Activated T-helper 1 cell treated with anti-CD3 and anti-CD28 coated beads, Interleukin-12 subunit alpha, Interleukin-12 subunit beta, Interleukin-2, Interleukin-4 antibody, amounts not matched to agents 30 ng/mL and 10 ng/mL and 1 ng/mL, durations not matched to agents 14 hours and 24 hours and 36 hours (primary cell): ENCODE measurements around the gene CCDC66. TPM values are rescaled to one million over a fixed set of nuclear protein-coding genes. Genes with fewer than 3 reads are reported as not detected.
"Not testable (repeated sequence)": the region's sequence is repeated elsewhere in the genome, so short reads cannot be mapped to it uniquely, and the experiment has no call there.

Experiments used
- DNase-seq: peaks from one replicate; pipeline ENCODE4 v3.0.0; 2021; ENCODE audit warnings: low spot score
- H3K27ac Mint-ChIP-seq: one replicate; pipeline ENCODE4 v1.8.0; 2021; ENCODE audit warnings: mild to moderate bottlenecking, mixed read lengths
- H3K27me3 Mint-ChIP-seq: one replicate; pipeline ENCODE4 v1.8.0; 2022; ENCODE audit warnings: mild to moderate bottlenecking, moderate library complexity, mixed read lengths; ENCODE audit not compliant: insufficient read depth
- H3K36me3 Mint-ChIP-seq: one replicate; pipeline ENCODE4 v1.8.0; 2021; ENCODE audit warnings: low read depth, mixed read lengths
- H3K4me1 Mint-ChIP-seq: one replicate; pipeline ENCODE4 v1.8.0; 2021; ENCODE audit warnings: low read depth, mixed read lengths
- H3K4me3 Mint-ChIP-seq: one replicate; pipeline ENCODE4 v1.8.0; 2021; ENCODE audit warnings: mild to moderate bottlenecking, moderate library complexity, mixed read lengths
- H3K9me3 Mint-ChIP-seq: one replicate; pipeline ENCODE4 v1.8.0; 2021; ENCODE audit warnings: mixed read lengths
- intact Hi-C: fragments of 100-400 bp; cut with micrococcal nuclease; formaldehyde crosslinking; loops from one replicate; pipeline ENCODE4 v1.15.1; 2024
- total RNA-seq: library from RNA; stranded (reverse); gene quantifications from 2 replicates; pipeline ENCODE4 v1.2.3, GENCODE V29; 2022

CCDC66 gene
- total RNA-seq, result 37.7 and 40.4 TPM in 2 replicates

DNA sequence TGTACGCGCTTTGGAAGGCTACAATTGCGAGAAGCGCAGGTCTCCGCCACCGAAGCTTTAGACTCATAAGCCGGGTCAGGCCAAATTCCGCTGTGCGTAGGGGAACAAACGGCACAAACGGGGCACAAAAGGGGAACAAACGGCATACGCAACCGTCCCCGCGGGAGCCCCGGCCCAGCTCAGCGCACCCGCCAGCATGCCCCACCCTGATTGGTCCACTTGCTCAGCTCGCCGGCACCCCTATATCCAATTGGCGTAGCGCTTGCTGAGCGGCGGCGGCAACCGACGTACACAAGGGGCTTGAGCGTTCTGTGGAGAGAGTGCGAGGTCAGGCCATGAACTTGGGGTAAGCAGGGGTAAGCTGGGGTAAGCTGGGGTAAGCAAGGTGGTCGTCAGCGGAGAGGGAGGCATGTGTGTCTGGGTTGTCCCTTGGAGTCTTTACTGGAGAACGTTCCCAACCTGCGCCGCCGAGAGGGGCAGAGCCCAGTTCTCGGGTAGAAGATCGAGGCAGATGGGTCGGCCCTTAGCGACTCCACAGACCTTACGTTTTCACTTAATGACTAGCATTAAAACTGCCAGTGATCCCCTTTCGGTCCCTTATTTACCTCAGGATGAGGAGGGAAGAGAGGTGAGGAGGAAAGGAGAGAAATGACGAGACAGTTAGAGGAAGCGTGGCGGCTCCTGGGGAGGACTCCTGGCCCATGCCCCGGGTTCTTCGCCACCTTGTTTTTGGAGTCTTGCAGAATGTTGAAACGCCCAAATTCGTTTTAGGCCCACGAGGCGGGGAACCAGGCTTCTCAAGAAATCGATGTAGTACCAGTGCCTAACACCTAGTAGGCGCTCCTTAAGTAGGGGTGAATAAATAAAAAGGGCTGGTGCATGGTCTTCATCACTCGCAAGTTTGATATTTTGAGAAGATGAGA, at the start of gene CCDC66:
Gene CCDC66, plus strand, starts transcription at position 268 of the 923 bp plus-strand sequence. Its CDS starts 68 bp downstream, at position 336.
- peak within 1 kb of the TSS; percentile 99 for H3K27ac Mint-ChIP-seq
- H3K9me3 Mint-ChIP-seq, result peaks cover 5% of the 10 kb centered on the region
- peaks cover 23% of the 10 kb centered on the region for H3K27me3 Mint-ChIP-seq
- H3K4me1 Mint-ChIP-seq, result peaks cover 38% of the 10 kb centered on the region
- DNase-seq, result peak; percentile 90
- intact Hi-C loops, result loop anchor here (1.0 to 10.0 kb wide), 10 partner anchors 52 to 999 kb away; partner anchors contain the start of genes ARHGEF3 and PDE12
- H3K36me3 Mint-ChIP-seq, result peaks cover 13% of the 10 kb centered on the region
- peak within 1 kb of the TSS; percentile 97 for H3K4me3 Mint-ChIP-seq

DNA sequence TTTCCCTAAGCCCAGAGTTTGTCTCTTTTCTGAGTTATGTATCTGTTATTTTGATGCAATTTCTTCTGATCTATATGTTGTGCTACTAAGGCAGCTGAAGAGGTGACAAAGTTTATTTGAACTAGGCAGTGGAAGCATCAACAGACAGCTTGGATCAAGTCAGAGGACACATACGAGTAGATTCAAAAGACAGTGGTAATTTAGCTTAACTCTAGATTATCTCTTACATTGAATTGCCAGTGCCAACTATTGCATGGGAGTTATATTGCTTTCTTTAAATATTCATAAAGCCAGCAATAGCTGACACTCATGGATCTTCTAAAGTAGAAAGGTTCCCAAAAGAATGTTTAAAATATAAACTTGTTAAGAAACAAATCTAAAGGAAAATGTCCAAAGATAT, 37.3 kb upstream of the CCDC66 start:
- H3K36me3 Mint-ChIP-seq, result no peaks in the 10 kb centered on the region

DNA sequence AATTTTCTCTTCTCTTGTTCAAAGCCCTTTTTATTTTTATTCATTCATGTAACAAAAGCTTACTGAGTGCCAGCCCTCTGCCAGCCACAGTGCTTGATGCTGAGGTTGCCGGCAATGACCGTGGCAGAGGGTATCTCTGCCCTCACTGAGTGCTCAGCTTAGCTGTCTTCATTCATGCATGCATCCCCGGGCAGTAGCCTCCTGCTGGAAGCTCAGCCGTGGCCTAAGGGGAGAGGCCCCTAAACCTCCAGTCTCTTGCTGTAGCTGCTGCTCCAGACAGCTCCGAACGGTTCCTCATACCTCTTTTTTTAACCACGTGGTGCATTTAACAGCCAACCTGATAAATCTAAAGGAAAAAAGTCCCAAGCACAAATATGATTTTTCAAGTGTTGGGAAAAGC, 34.6 kb upstream of the CCDC66 start:
- H3K4me1 Mint-ChIP-seq, result no peaks in the 10 kb centered on the region
- peaks cover 17% of the 10 kb centered on the region for H3K27me3 Mint-ChIP-seq
- no peaks in the 10 kb centered on the region for H3K9me3 Mint-ChIP-seq
- H3K27ac Mint-ChIP-seq, result no peak overlapping the region
- H3K36me3 Mint-ChIP-seq, result no peaks in the 10 kb centered on the region
- DNase-seq, result no peak
- H3K4me3 Mint-ChIP-seq, result no peak overlapping the region
- intact Hi-C loops, result no loop called here

More for the DNA sequence above, 37.3 kb upstream of the CCDC66 start:
- H3K4me1 Mint-ChIP-seq, result no peaks in the 10 kb centered on the region
- H3K27ac Mint-ChIP-seq, result no peak overlapping the region
- H3K9me3 Mint-ChIP-seq, result no peaks in the 10 kb centered on the region
- no peak for DNase-seq
- no peak overlapping the region for H3K4me3 Mint-ChIP-seq
- H3K27me3 Mint-ChIP-seq, result peaks cover 17% of the 10 kb centered on the region
- intact Hi-C loops, result no loop called here

DNA sequence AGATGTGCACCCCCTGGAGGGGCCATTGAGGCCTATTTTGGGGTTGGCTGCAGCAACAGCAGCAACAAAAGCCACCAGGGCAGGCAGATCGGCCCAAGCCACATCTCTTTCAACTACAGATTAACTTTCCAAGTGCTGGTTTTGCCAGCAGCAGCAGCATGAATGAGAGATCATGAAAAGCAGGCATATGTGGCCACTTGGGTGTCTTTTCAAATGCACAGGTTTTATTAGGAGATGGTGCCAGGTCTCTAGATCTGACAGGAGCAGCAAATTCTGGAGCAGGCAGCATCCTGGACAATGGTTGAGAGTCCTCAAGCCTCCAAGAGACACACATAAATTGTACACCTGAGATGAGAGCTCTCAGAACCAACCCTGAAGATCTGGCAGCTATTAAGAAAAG, 31.7 kb upstream of the CCDC66 start:
- H3K9me3 Mint-ChIP-seq, result no peaks in the 10 kb centered on the region
- no peaks in the 10 kb centered on the region for H3K36me3 Mint-ChIP-seq
- H3K27ac Mint-ChIP-seq, result no peak overlapping the region
- intact Hi-C loops, result no loop called here
- H3K27me3 Mint-ChIP-seq, result peaks cover 9% of the 10 kb centered on the region
- DNase-seq, result no peak
- H3K4me3 Mint-ChIP-seq, result no peak overlapping the region
- H3K4me1 Mint-ChIP-seq, result no peaks in the 10 kb centered on the region

DNA sequence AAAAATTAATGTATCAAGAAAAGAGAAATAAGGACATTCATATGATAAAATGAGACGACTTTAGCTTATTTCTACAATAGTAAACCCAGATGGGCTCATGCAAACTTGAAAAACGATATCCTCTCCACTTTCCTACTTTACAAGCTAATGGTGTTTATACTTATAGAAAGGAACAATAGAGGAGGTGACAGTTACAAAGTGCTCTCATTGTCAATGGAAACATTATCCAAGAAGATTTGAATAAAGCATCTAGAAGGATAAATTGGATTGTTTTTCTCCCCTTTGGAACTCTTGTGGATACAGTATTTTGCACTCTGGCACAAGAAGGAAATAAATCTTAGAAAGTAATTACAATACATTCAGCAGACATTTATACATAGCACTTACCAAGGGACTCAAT, 20.2 kb upstream of the CCDC66 start:
- no peak for DNase-seq
- intact Hi-C loops, result no loop called here
- H3K4me1 Mint-ChIP-seq, result no peaks in the 10 kb centered on the region
- H3K9me3 Mint-ChIP-seq, result no peaks in the 10 kb centered on the region
- no peak overlapping the region for H3K4me3 Mint-ChIP-seq
- peaks cover 11% of the 10 kb centered on the region for H3K27me3 Mint-ChIP-seq
- no peak overlapping the region for H3K27ac Mint-ChIP-seq
- no peaks in the 10 kb centered on the region for H3K36me3 Mint-ChIP-seq

DNA sequence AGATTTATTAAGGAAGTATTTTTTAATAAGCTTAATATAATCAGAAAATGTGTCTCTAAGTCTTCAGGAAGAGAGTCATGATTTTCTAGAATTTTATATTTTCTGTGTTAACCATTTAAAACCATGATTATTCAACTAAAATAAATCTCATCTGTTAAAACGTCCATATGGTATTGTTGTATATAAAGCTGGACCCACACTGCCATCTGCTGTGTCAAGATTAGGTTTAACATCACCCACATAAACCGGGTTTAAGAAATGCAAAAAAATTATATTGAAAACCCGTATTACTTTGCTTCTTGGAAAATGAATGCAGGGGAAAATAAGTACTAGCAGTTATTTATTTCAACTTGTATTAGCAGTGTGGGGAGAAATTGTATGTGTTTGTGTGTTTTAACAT, 9.5 kb upstream of the CCDC66 start:
- no peaks in the 10 kb centered on the region for H3K4me1 Mint-ChIP-seq
- peaks cover 26% of the 10 kb centered on the region for H3K27me3 Mint-ChIP-seq
- DNase-seq, result no peak
- H3K4me3 Mint-ChIP-seq, result no peak overlapping the region
- no peaks in the 10 kb centered on the region for H3K36me3 Mint-ChIP-seq
- intact Hi-C loops, result no loop called here
- peaks cover 13% of the 10 kb centered on the region for H3K9me3 Mint-ChIP-seq
- no peak overlapping the region for H3K27ac Mint-ChIP-seq

DNA sequence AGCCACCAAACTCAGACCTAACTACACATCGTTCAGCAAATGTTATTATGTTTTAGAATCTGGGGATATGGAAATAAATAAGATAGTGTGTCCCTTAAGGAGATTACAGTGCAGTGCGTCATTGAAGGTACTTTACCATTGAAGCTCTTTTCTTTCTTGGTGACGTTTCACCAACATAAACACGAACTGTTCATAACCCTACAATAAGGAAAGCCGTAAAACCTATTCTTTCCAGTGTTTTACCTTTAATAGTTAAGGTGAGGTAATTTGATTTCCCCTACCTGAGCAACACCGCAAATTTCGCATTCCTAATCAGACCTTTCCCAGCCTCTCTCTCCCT, 826 bp downstream of the CCDC66 start:
- DNase-seq, result no peak
- H3K4me1 Mint-ChIP-seq, result peaks cover 38% of the 10 kb centered on the region

DNA sequence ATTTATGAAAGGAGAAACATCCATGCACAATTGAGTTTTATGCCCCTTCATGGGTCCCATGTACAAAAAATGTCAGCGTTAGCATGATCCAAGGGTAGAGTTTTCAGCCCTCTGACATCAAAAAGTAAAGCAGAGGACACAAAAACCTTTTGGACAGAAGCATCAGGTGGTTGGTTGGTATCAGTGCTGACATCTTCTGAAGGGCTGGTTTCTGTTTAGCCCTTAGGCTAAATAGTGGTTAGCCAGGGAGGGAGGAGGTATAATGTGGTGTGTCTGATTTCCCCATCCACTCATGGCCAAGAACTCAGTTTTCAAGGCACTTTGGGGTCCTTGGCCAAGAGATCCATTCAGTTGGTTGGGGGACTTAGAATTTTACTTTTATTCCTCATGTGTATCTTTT, 16.5 kb downstream of the CCDC66 start:
- H3K27ac Mint-ChIP-seq, result no peak overlapping the region
- peaks cover 52% of the 10 kb centered on the region for H3K36me3 Mint-ChIP-seq
- H3K9me3 Mint-ChIP-seq, result no peaks in the 10 kb centered on the region
- H3K4me1 Mint-ChIP-seq, result no peaks in the 10 kb centered on the region
- intact Hi-C loops, result no loop called here
- no peaks in the 10 kb centered on the region for H3K27me3 Mint-ChIP-seq
- no peak overlapping the region for H3K4me3 Mint-ChIP-seq
- DNase-seq, result no peak

More for the DNA sequence above, 826 bp downstream of the CCDC66 start:
- intact Hi-C loops, result loop anchor here (1.0 to 10.0 kb wide), 10 partner anchors 51 to 998 kb away; partner anchors contain the start of genes ARHGEF3 and PDE12
- Mint-ChIP-seq H3K36me3 (peaks cover 13% of the 10 kb centered on the region), H3K9me3 (no peaks in the 10 kb centered on the region), H3K27me3 (peaks cover 20% of the 10 kb centered on the region), H3K4me3 (peak overlapping the region; percentile 97), H3K27ac (peak overlapping the region; percentile 99)

DNA sequence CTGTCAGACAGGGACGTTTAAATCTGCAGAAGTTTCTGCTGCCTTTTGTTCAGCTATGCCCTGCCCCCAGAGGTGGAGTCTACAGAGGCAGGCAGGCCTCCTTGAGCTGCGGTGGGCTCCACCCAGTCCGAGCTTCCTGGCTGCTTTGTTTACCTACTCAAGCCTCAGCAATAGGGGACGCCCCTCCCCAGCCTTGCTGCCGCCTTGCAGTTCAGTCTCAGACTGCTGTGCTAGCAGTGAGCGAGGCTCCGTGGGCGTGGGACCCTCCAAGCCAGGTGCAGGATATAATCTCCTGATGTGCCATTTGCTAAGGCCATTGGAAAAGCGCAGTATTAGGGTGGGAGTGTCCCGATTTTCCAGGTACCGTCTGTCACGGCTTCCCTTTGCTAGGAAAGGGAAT, 25.0 kb downstream of the CCDC66 start:
- not testable (repeated sequence) for H3K27me3 Mint-ChIP-seq

DNA sequence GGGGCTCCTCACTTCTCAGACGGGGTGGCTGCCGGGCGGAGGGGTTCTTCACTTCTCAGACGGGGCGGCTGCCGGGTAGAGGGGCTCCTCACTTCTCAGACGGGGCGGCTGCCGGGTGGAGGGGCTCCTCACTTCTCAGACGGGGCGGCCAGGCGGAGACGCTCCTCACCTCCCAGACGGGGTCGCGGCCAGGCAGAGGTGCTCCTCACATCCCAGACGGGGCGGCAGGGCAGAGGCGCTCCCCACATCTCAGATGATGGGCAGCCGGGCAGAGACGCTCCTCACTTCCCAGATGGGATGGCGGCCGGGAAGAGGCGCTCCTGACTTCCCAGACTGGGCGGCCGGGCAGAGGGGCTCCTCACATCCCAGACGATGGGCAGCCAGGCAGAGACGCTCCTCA, 27.3 kb downstream of the CCDC66 start:
- H3K4me3 Mint-ChIP-seq, DNase-seq, H3K27me3 Mint-ChIP-seq, H3K27ac Mint-ChIP-seq, H3K4me1 Mint-ChIP-seq, intact Hi-C loops: not testable (repeated sequence)
- Mint-ChIP-seq H3K36me3 (peaks cover 22% of the 10 kb centered on the region), H3K9me3 (peaks cover 10% of the 10 kb centered on the region)

More for the DNA sequence above, 25.0 kb downstream of the CCDC66 start:
- H3K4me1 Mint-ChIP-seq, DNase-seq, intact Hi-C loops, H3K4me3 Mint-ChIP-seq, H3K27ac Mint-ChIP-seq: not testable (repeated sequence)
- H3K9me3 Mint-ChIP-seq, result peaks cover 15% of the 10 kb centered on the region
- peaks cover 40% of the 10 kb centered on the region for H3K36me3 Mint-ChIP-seq

DNA sequence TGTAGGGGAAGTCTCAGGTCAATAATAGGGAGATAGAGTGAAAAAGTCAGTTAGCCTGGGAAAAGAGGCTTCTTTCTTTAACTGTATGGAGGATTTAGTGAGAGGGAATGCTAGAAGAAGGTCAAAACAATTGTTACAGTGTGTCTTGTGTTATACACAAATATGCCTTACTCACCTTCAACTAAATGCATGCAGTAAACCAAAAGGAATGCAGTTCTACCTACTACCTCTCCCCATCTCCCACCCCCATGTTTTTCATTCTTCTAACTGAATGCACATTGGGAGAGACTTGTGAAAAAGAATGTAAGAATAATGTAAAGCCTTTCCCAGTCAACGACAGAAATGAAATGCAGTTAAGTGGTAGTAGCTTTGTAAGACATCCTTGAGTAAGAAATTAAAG, 33.8 kb downstream of the CCDC66 start:
- H3K27ac Mint-ChIP-seq, result no peak overlapping the region
- H3K4me3 Mint-ChIP-seq, result no peak overlapping the region
- no peak for DNase-seq
- peaks cover 18% of the 10 kb centered on the region for H3K36me3 Mint-ChIP-seq
- H3K9me3 Mint-ChIP-seq, result no peaks in the 10 kb centered on the region
- H3K27me3 Mint-ChIP-seq, result no peaks in the 10 kb centered on the region
- H3K4me1 Mint-ChIP-seq, result peaks cover 13% of the 10 kb centered on the region
- intact Hi-C loops, result no loop called here

DNA sequence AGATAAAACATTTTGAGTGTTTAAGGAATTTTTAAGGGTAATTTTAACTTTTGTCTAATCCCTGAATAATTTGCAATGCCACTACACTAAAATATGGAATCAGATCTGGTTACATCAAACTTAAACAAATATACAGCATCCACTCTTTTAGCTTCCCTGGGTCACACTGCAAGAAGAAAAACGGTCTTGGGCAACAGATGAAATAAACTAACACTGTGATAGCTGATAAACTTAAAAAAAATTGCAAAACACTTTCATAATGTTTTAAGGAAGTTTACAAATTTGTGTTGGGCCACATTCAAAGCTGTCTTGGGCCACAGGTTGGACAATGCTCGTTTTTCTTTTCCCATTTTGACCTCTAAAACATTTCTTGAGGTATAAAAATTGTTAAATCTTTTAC, 34.3 kb downstream of the CCDC66 start:
- no peak overlapping the region for H3K27ac Mint-ChIP-seq
- no peak for DNase-seq
- H3K4me1 Mint-ChIP-seq, result peaks cover 13% of the 10 kb centered on the region

DNA sequence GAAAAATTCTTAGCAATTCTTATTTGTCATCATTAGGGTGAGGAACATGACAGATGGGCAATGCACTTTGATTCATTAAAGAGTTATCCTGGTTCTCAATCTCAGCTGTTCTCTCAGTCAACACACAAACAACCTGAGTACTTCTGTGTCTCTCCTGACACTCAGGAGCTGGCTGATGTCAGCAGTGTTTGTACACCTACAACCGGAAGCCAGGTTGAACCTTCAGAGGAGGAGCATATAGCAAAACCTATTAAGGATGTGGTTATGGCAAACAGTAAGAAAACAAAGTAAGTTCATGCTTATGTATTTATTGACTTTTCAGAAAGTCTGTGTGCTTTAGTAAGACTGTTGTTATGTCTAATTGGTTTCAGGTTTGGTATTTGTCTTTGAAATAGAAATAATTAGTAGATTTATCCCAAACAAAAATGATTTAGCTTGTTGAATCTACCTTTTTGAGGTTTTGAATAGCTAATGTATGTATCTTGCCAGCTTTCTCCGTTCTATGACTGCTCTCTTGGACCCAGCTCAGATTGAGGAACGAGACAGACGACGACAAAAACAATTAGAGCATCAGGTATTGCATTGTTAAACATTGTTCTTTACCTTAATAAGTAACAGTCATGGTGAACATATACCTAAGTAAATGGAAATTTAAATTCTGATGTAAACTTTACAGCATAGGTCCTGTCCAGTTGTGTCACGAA, 36.6 kb downstream of the CCDC66 start:
- Mint-ChIP-seq H3K9me3 (peaks cover under 1% of the 10 kb centered on the region), H3K27ac (peak overlapping the region; percentile 9), H3K36me3 (peaks cover 36% of the 10 kb centered on the region), H3K4me1 (peaks cover 13% of the 10 kb centered on the region), H3K27me3 (no peaks in the 10 kb centered on the region), H3K4me3 (peak overlapping the region; percentile 1)
- intact Hi-C loops, result no loop called here
- DNase-seq, result peak; percentile 32

More for the DNA sequence above, 34.3 kb downstream of the CCDC66 start:
- Mint-ChIP-seq H3K9me3 (no peaks in the 10 kb centered on the region), H3K36me3 (peaks cover 22% of the 10 kb centered on the region), H3K4me3 (no peak overlapping the region), H3K27me3 (no peaks in the 10 kb centered on the region)
- intact Hi-C loops, result no loop called here
